H1 (cell line): ENCODE measurements around the gene GPS2. TPM values are rescaled to one million over a fixed set of nuclear protein-coding genes. Genes with fewer than 3 reads are reported as not detected.
"Not testable (repeated sequence)": the region's sequence is repeated elsewhere in the genome, so short reads cannot be mapped to it uniquely, and the experiment has no call there.

Source experiments
- CTCF ChIA-PET: fragments of 300-600 bp; sonication (Branson Sonifier 250); formaldehyde crosslinking; loops from one replicate; lab custom pipeline; 2021; ENCODE audit not compliant: partially characterized antibody; lab: Charles Lee
- POLR2A ChIA-PET: fragments of 300-600 bp; sonication (Branson Sonifier 250); formaldehyde crosslinking; loops from one replicate; lab custom pipeline; 2021; ENCODE audit warnings: inconsistent platforms; ENCODE audit not compliant: partially characterized antibody; lab: Charles Lee
- DNase-seq, 2 experiments: peaks; one replicate each; pipeline versions ENCODE4 v3.0.0 to v3.0.0-alpha.2; 2010 to 2022; ENCODE audit warnings: low spot score in 2 of 2, low read depth in 1 of 2, mixed read lengths in 1 of 2
- FAIRE-seq: peaks from 2 replicates; lab custom pipeline; 2011; peaks lifted over from hg19 to GRCh38; lab: Jason Lieb, UNC
- H2AFZ ChIP-seq: 2 replicates; pipeline ENCODE4 v1.8.1; 2012; ENCODE audit warnings: low read length, inconsistent platforms
- H2AK5ac ChIP-seq: 2 replicates; pipeline ENCODE4 v1.6.1; 2013; ENCODE audit warnings: low read depth, low read length
- H2BK120ac ChIP-seq: replicated peaks from 2 replicates; pipeline ENCODE3; 2013; ENCODE audit warnings: low read depth, low read length, inconsistent platforms
- H2BK12ac ChIP-seq: 2 replicates; pipeline ENCODE4 v1.6.1; 2013; ENCODE audit warnings: low read depth, low read length
- H2BK15ac ChIP-seq: 2 replicates; pipeline ENCODE4 v1.6.1; 2013; ENCODE audit warnings: low read length
- H2BK20ac ChIP-seq: 2 replicates; pipeline ENCODE4 v1.6.1; 2013; ENCODE audit warnings: low read length
- H2BK5ac ChIP-seq: 2 replicates; pipeline ENCODE4 v1.6.1; 2013; ENCODE audit warnings: low read depth, low read length
- H3K14ac ChIP-seq: 2 replicates; pipeline ENCODE4 v1.6.1; 2013; ENCODE audit warnings: inconsistent platforms; ENCODE audit not compliant: insufficient read length
- H3K18ac ChIP-seq: 2 replicates; pipeline ENCODE4 v1.6.1; 2013; ENCODE audit warnings: low read length; ENCODE audit errors: extremely low read depth
- H3K23ac ChIP-seq: 2 replicates; pipeline ENCODE4 v1.6.1; 2013; ENCODE audit warnings: inconsistent platforms; ENCODE audit not compliant: insufficient read length
- H3K23me2 ChIP-seq: 2 replicates; pipeline ENCODE4 v1.6.1; 2013; ENCODE audit warnings: low read depth, low read length
- H3K27ac ChIP-seq: 2 replicates; pipeline ENCODE4 v1.6.1; 2011; ENCODE audit warnings: low read depth, low read length, inconsistent platforms
- H3K27me3 ChIP-seq, 4 experiments: replicated peaks in 1 of 4; 1 replicate in 1 of 4; 2 replicates in 3 of 4; pipeline versions ENCODE4 v1.6.1 to v1.8.1; 2011 to 2013; ENCODE audit warnings: low read length in 3 of 4, mild to moderate bottlenecking in 3 of 4, inconsistent platforms in 2 of 4, mixed read lengths in 2 of 4, moderate library complexity in 1 of 4; ENCODE audit not compliant: control insufficient read depth in 3 of 4, insufficient read depth in 3 of 4; ENCODE audit errors: extremely low read depth in 1 of 4
- H3K36me3 ChIP-seq, 4 experiments: 2 replicates each; pipeline versions ENCODE4 v1.6.1 to v1.8.1; 2011 to 2013; ENCODE audit warnings: mild to moderate bottlenecking in 4 of 4, low read length in 3 of 4, moderate library complexity in 2 of 4, control low read depth in 1 of 4, inconsistent platforms in 1 of 4; ENCODE audit not compliant: insufficient read depth in 4 of 4, control insufficient read depth in 2 of 4
- H3K4ac ChIP-seq: replicated peaks from 2 replicates; pipeline ENCODE3; 2013; ENCODE audit warnings: low read length, low read depth, mixed read lengths, inconsistent platforms; ENCODE audit not compliant: insufficient read length
- H3K4me1 ChIP-seq, 4 experiments: replicated peaks in 1 of 4; 1 replicate in 1 of 4; 2 replicates in 3 of 4; pipeline versions ENCODE4 v1.6.1 to v1.8.1; 2011 to 2013; ENCODE audit warnings: low read length in 3 of 4, inconsistent platforms in 2 of 4, mixed read lengths in 1 of 4; ENCODE audit not compliant: insufficient read depth in 4 of 4, control insufficient read depth in 3 of 4
- H3K4me2 ChIP-seq, 2 experiments: 2 replicates each; pipeline versions ENCODE4 v1.6.1 to v1.8.1; 2011 to 2013; ENCODE audit warnings: low read depth in 2 of 2, low read length in 2 of 2, control low read depth in 1 of 2, inconsistent platforms in 1 of 2, mild to moderate bottlenecking in 1 of 2; ENCODE audit not compliant: insufficient read depth in 1 of 2
- H3K4me3 ChIP-seq, 4 experiments: fragments of 200-600, 300-600 bp in 1 of 4; sonication (generic), shearing (Covaris generic), sonication (Bioruptor Twin) in 1 of 4; 2 replicates each; pipeline versions ENCODE4 v1.5.1 to v1.8.1; 2011 to 2016; ENCODE audit warnings: low read length in 4 of 4, low read depth in 3 of 4, control low read depth in 2 of 4, inconsistent platforms in 2 of 4, mild to moderate bottlenecking in 2 of 4, mixed read lengths in 1 of 4, moderate library complexity in 1 of 4; ENCODE audit not compliant: insufficient read depth in 2 of 4; ENCODE audit errors: extremely low read depth in 1 of 4
- H3K56ac ChIP-seq: replicated peaks from 2 replicates; pipeline ENCODE3; 2013; ENCODE audit warnings: low read depth, mild to moderate bottlenecking, mixed read lengths, low read length, inconsistent platforms; ENCODE audit not compliant: insufficient read length
- H3K79me1 ChIP-seq: 2 replicates; pipeline ENCODE4 v1.6.1; 2013; ENCODE audit warnings: low read depth, low read length, control low read depth
- H3K79me2 ChIP-seq, 2 experiments: 2 replicates each; pipeline versions ENCODE4 v1.6.1 to v1.8.1; 2012 to 2013; ENCODE audit warnings: low read length in 2 of 2, mild to moderate bottlenecking in 2 of 2, inconsistent platforms in 1 of 2; ENCODE audit not compliant: insufficient read depth in 2 of 2, control insufficient read depth in 1 of 2
- H3K9ac ChIP-seq, 4 experiments: replicated peaks in 1 of 4; 1 replicate in 1 of 4; 2 replicates in 3 of 4; pipeline versions ENCODE4 v1.6.1 to v1.8.1; 2011 to 2013; ENCODE audit warnings: low read depth in 3 of 4, low read length in 3 of 4, control low read depth in 2 of 4, mild to moderate bottlenecking in 2 of 4, moderate library complexity in 2 of 4, inconsistent platforms in 1 of 4; ENCODE audit errors: extremely low read depth in 1 of 4
- H3K9me3 ChIP-seq, 2 experiments: 2 replicates each; pipeline versions ENCODE4 v1.6.1 to v1.8.1; 2012 to 2013; ENCODE audit warnings: mild to moderate bottlenecking in 2 of 2, moderate library complexity in 2 of 2, control low read depth in 1 of 2, inconsistent platforms in 1 of 2, low read depth in 1 of 2, low read length in 1 of 2, mixed read lengths in 1 of 2; ENCODE audit not compliant: insufficient read depth in 2 of 2
- H4K20me1 ChIP-seq, 2 experiments: replicated peaks in 1 of 2; 2 replicates each; pipeline versions ENCODE3 to v1.8.1; 2011 to 2013; ENCODE audit warnings: inconsistent platforms in 2 of 2, low read length in 2 of 2, mild to moderate bottlenecking in 1 of 2; ENCODE audit not compliant: insufficient read depth in 2 of 2, control insufficient read depth in 1 of 2
- H4K5ac ChIP-seq: 2 replicates; pipeline ENCODE4 v1.6.1; 2013; ENCODE audit warnings: low read length, low read depth, mixed read lengths, inconsistent platforms; ENCODE audit not compliant: insufficient read length
- H4K8ac ChIP-seq: 2 replicates; pipeline ENCODE4 v1.8.0; 2013; ENCODE audit warnings: mild to moderate bottlenecking, moderate library complexity, low read length, inconsistent platforms; ENCODE audit not compliant: insufficient read depth; ENCODE audit errors: extremely low read depth
- H4K91ac ChIP-seq: replicated peaks from 2 replicates; pipeline ENCODE3; 2013; ENCODE audit warnings: low read length, mixed read lengths, inconsistent platforms; ENCODE audit not compliant: insufficient read length
- WGBS, 2 experiments: shearing (Covaris generic) in 1 of 2; methylation state at CpG; one replicate each; pipeline versions ENCODE4 v1.1.6 to v1.1.7; 2013 to 2015; ENCODE audit warnings: low lambda C conversion rate in 2 of 2, mixed read lengths in 2 of 2, inconsistent platforms in 1 of 2, low coverage in 1 of 2, missing lambda C conversion rate in 1 of 2; ENCODE audit not compliant: insufficient replicate concordance in 2 of 2, insufficient coverage in 1 of 2, insufficient read length in 1 of 2; ENCODE audit errors: extremely low coverage in 1 of 2, missing lambda C conversion rate in 1 of 2; 5-methylcytosine and 5-hydroxymethylcytosine counted together
- polyA plus RNA-seq, 7 experiments: library from polyadenylated mRNA; depleted of rRNA in 3 of 7; stranded (reverse) in 5 of 7; unstranded in 2 of 7; fragments of >200 nt in 5 of 7; fragments of 200-250 nt in 2 of 7; gene quantifications; 1 replicate in 5 of 7; 2 replicates in 1 of 7; 4 replicates in 1 of 7; pipeline versions ENCODE4 v1.2.1 to v1.2.3, GENCODE V29; 2011 to 2013; ENCODE audit warnings: missing spikeins in 2 of 7, mixed read lengths in 2 of 7
- total RNA-seq: library from RNA; stranded (reverse); fragmentation: NEBNext Ultra II Directional; extraction: Animal tissue kit (Norgen Biotek cat#: 25700); gene quantifications from 2 replicates; pipeline ENCODE4 v1.2.1, GENCODE V29; 2021

The GPS2 gene
- total and polyA plus RNA-seq, 2 of the 8 experiments (the other 6 are each of a cell fraction or from before 2014, with no cell fraction given), result 67.0 to 152 TPM

DNA sequence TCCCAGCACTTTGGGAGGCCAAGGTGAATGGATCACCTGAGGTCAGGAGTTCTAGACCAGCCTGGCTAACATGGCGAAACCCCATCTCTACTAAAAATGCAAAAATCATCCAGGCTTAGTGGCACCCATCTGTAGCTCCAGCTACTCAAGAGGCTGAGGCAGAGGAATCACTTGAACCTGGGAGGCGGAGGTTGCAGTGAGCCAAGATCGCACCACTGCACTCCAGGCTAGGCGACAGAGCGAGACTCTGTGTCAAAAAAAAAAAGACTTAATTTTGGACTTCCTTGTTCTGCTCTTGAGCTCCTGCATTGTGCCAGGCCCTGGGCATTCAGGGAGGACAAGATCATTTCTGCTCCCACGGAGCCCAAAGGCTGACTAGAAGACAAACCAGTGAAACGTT lies 22.4 kb upstream of the GPS2 start:
- ChIA-PET POLR2A (interaction anchor here (0.7 to 6.9 kb wide), 16 partner anchors 10 to 246 kb away, joined by 3 to 93 read pairs (median 8); partner anchors contain the start of genes GPS2, KCTD11, MPDU1 and NEURL4), CTCF (interaction anchor here (0.6 to 14.1 kb wide), 12 partner anchors 10 to 292 kb away, joined by 3 to 167 read pairs (median 6); partner anchors contain the start of genes KCTD11, NEURL4, SLC2A4 and SOX15)
- H3K79me1 ChIP-seq, H3K27ac ChIP-seq, H3K27me3 ChIP-seq, H4K5ac ChIP-seq, H4K20me1 ChIP-seq, H4K91ac ChIP-seq, H3K79me2 ChIP-seq, H3K14ac ChIP-seq, H2BK120ac ChIP-seq, H3K9ac ChIP-seq, H3K18ac ChIP-seq, H3K4me3 ChIP-seq, DNase-seq, FAIRE-seq, H3K56ac ChIP-seq, H3K4ac ChIP-seq, H2AK5ac ChIP-seq, H3K23ac ChIP-seq, H2AFZ ChIP-seq, H4K8ac ChIP-seq, H3K23me2 ChIP-seq, H3K36me3 ChIP-seq, H3K9me3 ChIP-seq, H2BK12ac ChIP-seq, H2BK5ac ChIP-seq: not testable (repeated sequence)
- Histone ChIP-seq H3K4me1 (peaks cover 3 to 13% (median 11%) of the 10 kb centered on the region in 4 experiments), H3K4me2 (peak overlapping the region in 1 of 2 experiments; percentile 82; a peak in 1 of 4 replicates), H2BK15ac (peak overlapping the region; percentile 3; the same call in 1 of the 2 replicates), H2BK20ac (peak overlapping the region; percentile 98; the same call in 1 of the 2 replicates)
- WGBS, 2 experiments, result 99% methylated on average over 7 of the region's 7 CpGs; no CpG with 5 or more reads in 1 of the 2 experiments
